Bronchial epithelial cell (primary cell): Measurements from ENCODE around the gene CBFA2T3. TPM values are rescaled to one million over a fixed set of nuclear protein-coding genes. Genes with fewer than 3 reads are reported as not detected.

Experiments used
- DNase-seq: peaks from one replicate; pipeline ENCODE4 v3.0.0-alpha.2; 2010; ENCODE audit warnings: low read depth
- FAIRE-seq: peaks from 2 replicates; lab custom pipeline; 2011; peaks lifted over from hg19 to GRCh38; lab: Jason Lieb, UNC
- H3K27me3 ChIP-seq: 2 replicates; pipeline ENCODE4 v1.5.1; 2011; ENCODE audit warnings: low read length; ENCODE audit not compliant: control insufficient read depth, insufficient read depth
- H3K36me3 ChIP-seq: 2 replicates; pipeline ENCODE4 v1.5.1; 2011; ENCODE audit warnings: low read length; ENCODE audit not compliant: control insufficient read depth, insufficient read depth
- H3K4me3 ChIP-seq: 2 replicates; pipeline ENCODE4 v1.5.1; 2011; ENCODE audit warnings: mild to moderate bottlenecking, low read depth, low read length, control low read depth
- CTCF ChIP-seq: IDR thresholded peaks from 2 replicates; pipeline ENCODE4 v1.5.1; 2011; ENCODE audit warnings: mild to moderate bottlenecking, moderate library complexity, low read length, control low read depth, inconsistent platforms; ENCODE audit not compliant: insufficient read depth, severe bottlenecking
- total RNA-seq: library from RNA; depleted of rRNA; stranded (reverse); fragments of >200 nt; gene quantifications from 2 replicates; pipeline ENCODE4 v1.2.1, GENCODE V29; 2014

The CBFA2T3 gene
- total RNA-seq, 1 donor from 2014 or later = 0.26 TPM

GRCh38 chr16:88837806-88838205 lies 139.2 kb downstream of the CBFA2T3 start:
- peaks cover 19% of the 10 kb centered on the region for H3K36me3 ChIP-seq
- no peak overlapping the region for H3K4me3 ChIP-seq
- FAIRE-seq = no peak

GRCh38 chr16:88836791-88837190 lies 140.2 kb downstream of the CBFA2T3 start:
- no peak for TF ChIP-seq CTCF

More at GRCh38 chr16:88837806-88838205, 139.2 kb downstream of the CBFA2T3 start:
- no peak for DNase-seq
- H3K27me3 ChIP-seq = no peaks in the 10 kb centered on the region
- TF ChIP-seq CTCF = no peak

DNA sequence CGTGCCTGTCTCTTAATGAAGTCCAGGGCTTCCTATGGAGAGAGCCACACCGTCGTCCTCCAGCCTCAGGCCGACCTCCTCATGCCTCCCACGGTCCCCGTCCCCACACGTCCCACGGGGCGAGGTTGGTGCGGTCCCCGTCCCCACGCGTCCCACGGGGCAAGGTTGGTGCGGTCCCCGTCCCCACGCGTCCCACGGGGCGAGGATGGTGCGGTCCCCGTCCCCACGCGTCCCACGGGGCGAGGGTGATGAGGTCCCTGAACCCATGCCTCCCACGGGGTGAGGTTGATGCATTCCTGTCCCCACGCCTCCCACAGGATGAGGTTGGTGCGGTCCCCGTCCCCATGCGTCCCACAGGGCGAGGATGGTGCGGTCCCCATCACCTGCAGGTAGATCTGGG lies 141.2 kb downstream of the CBFA2T3 start:
- TF ChIP-seq CTCF = no peak
- DNase-seq (no peak), FAIRE-seq (no peak)
- Histone ChIP-seq H3K36me3 (peaks cover 19% of the 10 kb centered on the region), H3K4me3 (no peak overlapping the region), H3K27me3 (no peaks in the 10 kb centered on the region)

More at GRCh38 chr16:88836791-88837190, 140.2 kb downstream of the CBFA2T3 start:
- no peak for FAIRE-seq
- H3K36me3 ChIP-seq = peaks cover 19% of the 10 kb centered on the region
- no peak overlapping the region for H3K4me3 ChIP-seq
- DNase-seq = no peak
- no peaks in the 10 kb centered on the region for H3K27me3 ChIP-seq

DNA sequence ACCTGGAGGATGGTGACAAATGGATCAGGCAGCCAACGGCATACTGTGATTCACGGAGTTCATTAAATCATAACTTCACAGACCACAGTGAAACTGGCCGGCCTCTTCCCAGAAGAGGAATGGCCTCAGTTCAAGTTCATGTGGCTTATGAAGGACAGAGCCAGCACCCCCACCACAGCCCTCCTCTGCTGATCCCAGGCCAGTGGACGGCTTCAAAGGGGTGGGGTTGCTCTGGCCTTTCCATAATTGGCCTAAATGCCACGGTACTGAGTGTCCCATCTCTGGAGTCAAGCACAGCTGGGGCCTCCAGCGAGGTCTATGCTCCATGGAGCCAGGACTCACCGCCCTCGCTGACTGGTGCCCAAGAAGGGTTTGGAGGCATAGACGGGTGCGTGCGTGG lies 141.6 kb downstream of the CBFA2T3 start:
- no peak for FAIRE-seq
- no peak for TF ChIP-seq CTCF
- H3K36me3 ChIP-seq = peaks cover 16% of the 10 kb centered on the region
- no peak for DNase-seq
- H3K27me3 ChIP-seq = no peaks in the 10 kb centered on the region
- no peak overlapping the region for H3K4me3 ChIP-seq

DNA sequence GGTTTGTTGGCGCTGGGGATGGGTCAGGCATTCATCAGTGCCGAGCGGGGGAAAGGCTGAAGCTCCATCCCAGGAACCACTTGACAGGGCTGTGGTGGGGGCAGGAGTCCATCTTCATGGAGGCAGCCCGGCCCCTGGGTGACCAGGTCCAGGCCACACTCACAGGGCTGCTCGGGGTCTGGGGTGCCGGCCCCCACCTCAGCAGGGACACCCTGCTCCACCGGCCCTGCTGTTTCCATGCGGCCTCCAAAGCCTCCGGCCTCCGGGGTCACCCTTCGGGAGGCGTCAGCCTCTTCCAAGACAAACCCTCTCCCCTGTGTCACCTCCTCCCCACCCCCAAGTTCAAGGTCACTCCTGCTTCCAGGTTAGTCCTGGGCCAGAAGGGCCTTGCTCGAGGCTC lies 142.3 kb downstream of the CBFA2T3 start:
- no peak for FAIRE-seq
- DNase-seq = no peak
- Histone ChIP-seq H3K36me3 (peaks cover 11% of the 10 kb centered on the region), H3K27me3 (no peaks in the 10 kb centered on the region), H3K4me3 (no peak overlapping the region)
- no peak for TF ChIP-seq CTCF

GRCh38 chr16:88833086-88833485 lies 143.9 kb downstream of the CBFA2T3 start:
- no peak for TF ChIP-seq CTCF
- H3K27me3 ChIP-seq = no peaks in the 10 kb centered on the region
- peaks cover 6% of the 10 kb centered on the region for H3K36me3 ChIP-seq
- H3K4me3 ChIP-seq = no peak overlapping the region
- FAIRE-seq = no peak
- no peak for DNase-seq
